Measurements from ENCODE around the gene ALOX5.

- TF ChIP-seq CTCF (conservative IDR thresholded peaks at IDR 0.05; ENCODE audit: low read depth in 2 of 2) = no peak
- no peak for TF ChIP-seq REST (IDR thresholded peaks at IDR 0.05; ENCODE audit: unreplicated experiment)
- no peak for TF ChIP-seq POLR2AphosphoS5 (IDR thresholded peaks at IDR 0.05; ENCODE audit: low read depth)
- no peak for TF ChIP-seq EZH2 (IDR thresholded peaks at IDR 0.05; ENCODE audit: low read depth, unreplicated experiment)
- no peak for TF ChIP-seq EZH2phosphoT487 (IDR thresholded peaks at IDR 0.05; ENCODE audit: unreplicated experiment)
- TF ChIP-seq ZNF114 (CRISPR knock-in tag; IDR thresholded peaks at IDR 0.05) = no peak
- no peak for TF ChIP-seq ZNF331 (CRISPR knock-in tag; IDR thresholded peaks at IDR 0.05; ENCODE audit: low read depth)
- no peak for TF ChIP-seq JUNB (IDR thresholded peaks at IDR 0.05; ENCODE audit: unreplicated experiment)
These were observed 33.5 kb downstream of the ALOX5 start for GRCh38 chr10:45407542-45407941.

Measured in GM23338 (cell line).